SU-DHL-6 (cell line): ENCODE results near the gene RAB3C.

Experiments used
- H2AFZ ChIP-seq: fragments of 200-600 bp; sonication (generic); 2 replicates; pipeline ENCODE4 v1.6.1; 2014; ENCODE audit warnings: low read depth, mild to moderate bottlenecking, moderate library complexity, mixed read lengths, antibody characterized with exemption, low read length; ENCODE audit not compliant: severe bottlenecking
- H3F3A ChIP-seq: fragments of 200-600 bp; shearing (Covaris generic); 2 replicates; pipeline ENCODE4 v1.6.0; 2016; ENCODE audit warnings: antibody characterized with exemption, mild to moderate bottlenecking; ENCODE audit not compliant: insufficient read depth
- H3K27ac ChIP-seq: fragments of 200-600 bp; sonication (generic); 2 replicates; pipeline ENCODE4 v1.5.1; 2016; ENCODE audit warnings: low read depth, mild to moderate bottlenecking, low read length, moderate library complexity, mixed read lengths
- H3K27me3 ChIP-seq: fragments of 200-600 bp; sonication (generic), shearing (Covaris generic); 2 replicates; pipeline ENCODE4 v1.6.0; 2014; ENCODE audit warnings: mild to moderate bottlenecking, low read length
- H3K36me3 ChIP-seq: fragments of 200-600 bp; sonication (generic); 2 replicates; pipeline ENCODE4 v1.6.1; 2014; ENCODE audit warnings: mild to moderate bottlenecking, low read length, mixed read lengths
- H3K4me2 ChIP-seq: fragments of 300-600, 200-600 bp; shearing (Covaris generic), sonication (generic); 2 replicates; pipeline ENCODE4 v1.6.0; 2014; ENCODE audit warnings: low read length, low read depth, mild to moderate bottlenecking; ENCODE audit not compliant: poor library complexity, severe bottlenecking
- H3K4me3 ChIP-seq: fragments of 200-600 bp; sonication (generic); 2 replicates; pipeline ENCODE4 v1.5.1; 2014; ENCODE audit warnings: antibody characterized with exemption, low read length, mild to moderate bottlenecking, mixed read lengths; ENCODE audit not compliant: insufficient read depth, poor library complexity, severe bottlenecking
- H3K79me2 ChIP-seq: fragments of 200-600 bp; sonication (generic); 2 replicates; pipeline ENCODE4 v1.6.1; 2014; ENCODE audit warnings: mild to moderate bottlenecking, low read length, moderate library complexity; ENCODE audit not compliant: insufficient read depth
- H3K9ac ChIP-seq: fragments of 200-600 bp; sonication (generic); 2 replicates; pipeline ENCODE4 v1.7.0; 2014; ENCODE audit warnings: mild to moderate bottlenecking, low read length
- H3K9me2 ChIP-seq: fragments of 200-600 bp; sonication (generic); replicated peaks from 2 replicates; pipeline ENCODE4 v1.6.1; 2014; ENCODE audit warnings: low read length; ENCODE audit not compliant: insufficient read depth
- H3K9me3 ChIP-seq: fragments of 200-600 bp; sonication (generic); 2 replicates; pipeline ENCODE4 v1.6.1; 2014; ENCODE audit warnings: low read length, mixed read lengths; ENCODE audit not compliant: insufficient read depth
- H4K20me1 ChIP-seq: fragments of 200-600 bp; sonication (generic); 2 replicates; pipeline ENCODE4 v1.6.1; 2014; ENCODE audit warnings: low read depth, mild to moderate bottlenecking, antibody characterized with exemption, low read length, moderate library complexity, mixed read lengths
- CTCF ChIP-seq: fragments of 200-600 bp; sonication (generic); IDR thresholded peaks from one replicate; pipeline ENCODE4 v1.5.1; 2017; ENCODE audit warnings: antibody characterized with exemption, mild to moderate bottlenecking, low read length, moderate library complexity; ENCODE audit not compliant: insufficient read depth, poor library complexity, severe bottlenecking
- EZH2phosphoT487 ChIP-seq: fragments of 200-600 bp; sonication (generic), shearing (Covaris generic); conservative IDR thresholded peaks from 2 replicates; pipeline ENCODE4 v1.6.1; 2018; ENCODE audit warnings: mild to moderate bottlenecking, antibody characterized with exemption, low read length, moderate library complexity, mixed read lengths

Gene RAB3C

GRCh38 chr5:58827463-58827862 lies 244.6 kb downstream of the RAB3C start:
- Histone ChIP-seq H3K36me3 (no peaks in the 10 kb centered on the region), H3K27ac (no peak overlapping the region), H3K27me3 (no peaks in the 10 kb centered on the region), H3K79me2 (no peaks in the 10 kb centered on the region), H3K9me3 (no peaks in the 10 kb centered on the region), H3K4me2 (no peak overlapping the region), H4K20me1 (no peaks in the 10 kb centered on the region), H3K9ac (no peak overlapping the region), H2AFZ (no peak overlapping the region), H3K4me3 (no peak overlapping the region), H3K9me2 (no peaks in the 10 kb centered on the region), H3F3A (no peaks in the 10 kb centered on the region)
- TF ChIP-seq EZH2phosphoT487 (no peak), CTCF (no peak)

- TF ChIP-seq CTCF (no peak), EZH2phosphoT487 (no peak)
Observed at GRCh38 chr5:58828258-58828657, 245.4 kb downstream of the RAB3C start.

GRCh38 chr5:58834242-58835225 lies 251.7 kb downstream of the RAB3C start:
- Histone ChIP-seq H3K79me2 (no peaks in the 10 kb centered on the region), H3F3A (no peaks in the 10 kb centered on the region), H3K9me3 (no peaks in the 10 kb centered on the region), H3K36me3 (no peaks in the 10 kb centered on the region), H2AFZ (no peak overlapping the region), H3K27ac (no peak overlapping the region), H3K9me2 (no peaks in the 10 kb centered on the region), H3K4me2 (no peak overlapping the region), H3K27me3 (no peaks in the 10 kb centered on the region), H4K20me1 (no peaks in the 10 kb centered on the region), H3K9ac (no peak overlapping the region), H3K4me3 (no peak overlapping the region)
- TF ChIP-seq EZH2phosphoT487 (no peak), CTCF (no peak)

More at GRCh38 chr5:58828258-58828657, 245.4 kb downstream of the RAB3C start:
- no peaks in the 10 kb centered on the region for H4K20me1 ChIP-seq
- H3K27ac ChIP-seq = no peak overlapping the region
- no peak overlapping the region for H3K4me2 ChIP-seq
- no peak overlapping the region for H2AFZ ChIP-seq
- H3K9ac ChIP-seq = no peak overlapping the region
- H3K9me3 ChIP-seq = no peaks in the 10 kb centered on the region
- H3K79me2 ChIP-seq = no peaks in the 10 kb centered on the region
- no peaks in the 10 kb centered on the region for H3K27me3 ChIP-seq
- no peaks in the 10 kb centered on the region for H3K9me2 ChIP-seq
- H3K4me3 ChIP-seq = no peak overlapping the region
- no peaks in the 10 kb centered on the region for H3F3A ChIP-seq
- no peaks in the 10 kb centered on the region for H3K36me3 ChIP-seq
